Inflammatory macrophage (primary cell): ENCODE measurements around the gene RETREG1.
A peak's percentile ranks its signal among the peaks of the same experiment; 100 is the strongest.

Experiments
- DNase-seq, 2 donors: peaks; one replicate each; pipeline ENCODE4 v3.0.0-alpha.2; 2020 to 2022

RETREG1 gene

DNA sequence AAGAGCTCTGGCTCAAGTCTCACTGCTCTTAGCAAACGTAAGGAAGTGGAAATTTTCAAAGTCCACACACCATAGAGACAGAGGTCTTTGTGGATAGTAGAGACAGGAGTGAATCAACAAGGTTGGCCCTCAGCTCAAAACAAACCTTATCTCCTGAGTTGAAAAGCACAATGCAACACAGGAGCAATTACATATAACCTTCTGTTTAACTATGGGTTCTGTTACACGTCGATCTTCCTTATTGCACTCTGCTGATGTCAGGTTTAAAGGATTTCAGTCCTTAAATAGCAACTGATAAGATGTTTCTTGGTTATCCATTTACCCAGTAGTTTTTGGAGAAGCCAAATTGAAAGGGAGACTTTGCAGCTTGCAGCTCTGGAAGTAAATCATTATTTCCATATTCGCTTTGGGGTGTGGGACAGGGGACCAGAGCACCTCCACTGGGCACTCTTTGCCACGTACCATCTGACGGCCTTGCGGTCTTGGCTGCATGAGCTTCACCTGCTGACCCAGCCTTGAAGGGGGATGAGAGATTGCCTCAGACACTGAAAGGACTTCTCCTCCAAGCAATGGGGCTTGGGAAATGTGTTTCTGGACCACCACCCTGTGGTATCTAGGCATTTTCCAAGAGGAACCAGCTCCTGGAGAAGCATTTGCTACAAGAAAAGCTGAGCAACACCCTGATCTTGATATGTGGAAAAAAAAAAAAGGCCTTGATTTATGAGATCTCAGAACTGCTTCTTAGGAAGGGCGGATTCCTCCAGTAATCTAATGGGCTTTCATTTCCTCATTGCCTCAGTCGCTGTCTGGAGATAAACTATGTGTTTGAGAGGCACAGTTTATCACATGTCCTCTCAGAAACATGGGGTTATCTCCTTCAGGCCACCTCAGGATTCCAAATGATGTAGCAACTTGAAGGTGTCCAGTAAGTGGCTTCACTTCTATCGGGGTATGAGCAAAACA lies 95.0 kb downstream of the RETREG1 start:
- DNase-seq: no peak

DNA sequence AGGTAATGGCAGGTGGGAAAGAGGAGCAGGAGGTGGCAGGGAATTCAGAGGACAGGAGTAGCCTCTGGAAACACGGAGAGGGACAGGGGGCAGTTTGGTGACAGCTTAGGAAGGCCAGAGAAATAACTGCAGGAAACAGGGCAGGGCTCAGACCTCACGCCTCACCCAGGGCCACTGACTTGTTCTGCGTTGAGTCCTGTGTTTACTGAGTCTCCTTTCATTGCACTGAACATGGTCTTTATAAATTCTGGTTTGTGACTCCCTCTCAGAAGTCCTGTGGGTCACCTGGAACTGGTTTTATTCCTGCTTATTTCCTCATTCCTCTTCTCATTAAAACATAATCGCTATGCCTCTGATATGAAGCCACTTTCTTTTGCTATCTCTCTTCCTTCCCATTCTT lies 96.0 kb downstream of the RETREG1 start:
- no peak for DNase-seq

DNA sequence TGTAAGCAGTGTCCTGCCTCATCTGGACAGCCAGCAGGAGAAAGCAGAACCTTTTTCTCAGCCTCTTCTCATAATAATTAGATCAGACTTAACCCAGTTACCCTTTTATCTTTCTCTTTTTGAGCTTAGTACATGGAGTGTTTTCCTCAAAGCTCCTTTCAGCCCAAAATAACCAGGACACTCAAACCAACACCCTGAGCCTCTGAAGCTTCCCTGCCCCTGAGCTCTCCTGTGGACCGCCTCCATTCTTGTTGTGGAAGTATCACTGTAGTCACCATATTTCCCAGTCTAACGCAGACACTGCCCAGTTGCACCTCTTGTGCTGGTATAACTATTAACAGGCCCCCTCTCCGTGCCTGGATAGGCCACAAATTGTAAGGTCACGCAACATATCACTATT lies 97.4 kb downstream of the RETREG1 start:
- DNase-seq: no peak

GRCh38 chr5:16518606-16519005 lies 98.2 kb downstream of the RETREG1 start:
- DNase-seq: no peak

GRCh38 chr5:16515532-16515931 lies 101.3 kb downstream of the RETREG1 start:
- DNase-seq: no peak

- no peak for DNase-seq
Observed at GRCh38 chr5:16510098-16510497, 106.7 kb downstream of the RETREG1 start.

- peak; percentile 49 to 59 for DNase-seq
Observed at GRCh38 chr5:16508730-16509531, 107.9 kb downstream of the RETREG1 start.

DNA sequence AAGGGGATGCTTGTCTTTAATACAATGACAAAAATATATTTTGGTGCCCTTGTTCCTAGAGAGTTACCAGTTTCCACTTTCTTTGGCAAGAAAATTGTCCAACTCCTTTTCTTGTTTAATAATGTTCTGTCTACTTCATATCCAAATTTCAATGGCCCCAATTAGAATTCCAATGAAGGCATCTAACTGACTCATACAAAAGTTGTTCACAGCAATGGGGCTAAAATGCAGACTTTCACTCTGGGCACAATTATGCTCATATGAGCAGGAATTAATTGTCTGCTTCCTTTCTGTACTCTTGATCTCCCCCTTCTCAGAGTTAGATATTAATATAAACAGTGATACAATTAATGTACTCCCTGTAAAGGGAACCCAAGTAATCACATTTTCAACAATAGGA lies 109.1 kb downstream of the RETREG1 start:
- DNase-seq: no peak

- no peak for DNase-seq
Observed at GRCh38 chr5:16505904-16506303, 110.9 kb downstream of the RETREG1 start.

- no peak for DNase-seq
Observed at GRCh38 chr5:16505140-16505891, 111.5 kb downstream of the RETREG1 start.

DNA sequence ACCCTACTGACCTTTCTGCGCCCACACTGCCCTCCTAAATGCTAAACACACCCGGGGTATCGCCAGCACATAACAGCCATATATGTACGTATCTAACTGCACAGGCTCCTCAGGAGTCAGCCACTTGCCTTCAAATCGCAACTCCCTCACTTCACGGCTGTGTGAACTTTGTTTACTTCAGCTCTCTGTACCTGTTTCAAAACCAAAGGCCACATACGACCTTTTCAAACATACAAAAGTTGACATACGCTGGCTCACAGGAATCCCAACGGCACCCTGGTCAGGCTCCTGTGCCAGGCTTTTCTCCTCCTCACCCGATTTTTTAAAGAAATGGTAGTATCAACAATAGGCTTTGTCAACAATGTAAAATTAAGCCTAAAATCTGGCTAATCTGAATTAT lies 112.2 kb downstream of the RETREG1 start:
- no peak for DNase-seq

DNA sequence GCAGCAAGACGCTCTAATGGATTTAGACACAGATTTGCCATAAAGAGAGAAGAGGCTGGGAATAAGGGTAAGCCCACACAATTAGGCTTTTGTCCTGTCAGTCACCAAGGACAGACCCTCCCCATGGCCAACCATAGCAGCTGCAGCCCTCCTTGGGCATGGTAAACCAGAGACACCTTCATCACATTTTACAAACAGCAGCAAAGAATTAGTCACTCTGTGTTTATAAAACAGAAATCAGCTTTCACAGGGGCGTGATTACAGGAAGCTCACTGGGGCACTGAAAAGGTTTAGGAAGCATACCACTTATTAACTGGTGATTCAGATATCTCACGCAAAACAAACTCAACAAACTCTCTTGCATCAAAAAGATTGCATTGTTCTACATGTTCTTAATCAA lies 113.9 kb downstream of the RETREG1 start:
- no peak for DNase-seq

DNA sequence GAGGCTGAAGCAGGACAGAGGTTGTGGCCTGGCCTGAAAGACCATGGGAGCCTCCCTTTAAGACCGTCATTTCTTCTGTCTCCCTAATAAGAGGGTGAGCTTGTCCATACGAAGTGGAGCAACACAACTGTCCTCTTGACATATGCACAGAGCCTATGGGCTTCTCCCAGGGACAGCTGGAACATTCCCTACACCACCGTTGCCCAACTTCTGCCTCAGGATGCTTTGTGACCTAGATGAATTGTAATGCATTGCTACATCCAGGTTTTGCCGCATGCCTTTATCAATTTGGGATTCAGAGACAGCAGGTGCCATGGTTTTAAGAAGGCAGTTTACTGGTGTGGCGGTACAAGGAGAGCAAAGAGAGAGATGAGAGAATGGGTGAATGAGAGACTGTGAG lies 116.8 kb downstream of the RETREG1 start:
- DNase-seq: no peak

DNA sequence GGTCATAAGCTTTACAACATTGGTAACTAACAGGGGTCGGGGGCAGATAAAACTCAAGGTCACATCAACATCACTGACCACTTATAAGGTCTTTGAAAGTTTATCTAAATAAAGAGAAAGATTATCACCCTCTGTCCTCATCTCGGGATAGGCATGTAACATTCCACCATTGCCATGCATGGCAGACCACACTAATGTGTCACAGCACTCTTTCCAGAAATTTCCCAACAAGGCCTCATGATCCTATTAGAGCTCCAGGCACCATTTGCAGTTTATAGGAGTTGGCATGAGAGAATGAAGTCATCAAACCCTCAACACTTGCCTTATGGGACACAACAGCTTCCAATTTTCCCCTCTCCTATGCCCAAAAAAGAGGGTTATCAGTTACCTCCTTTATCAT lies 119.3 kb downstream of the RETREG1 start:
- no peak for DNase-seq

GRCh38 chr5:16493261-16493660 lies 123.5 kb downstream of the RETREG1 start:
- no peak for DNase-seq

GRCh38 chr5:16492398-16493140 lies 124.2 kb downstream of the RETREG1 start:
- DNase-seq: no peak

- no peak for DNase-seq
Observed at GRCh38 chr5:16490911-16491310, 125.9 kb downstream of the RETREG1 start.

DNA sequence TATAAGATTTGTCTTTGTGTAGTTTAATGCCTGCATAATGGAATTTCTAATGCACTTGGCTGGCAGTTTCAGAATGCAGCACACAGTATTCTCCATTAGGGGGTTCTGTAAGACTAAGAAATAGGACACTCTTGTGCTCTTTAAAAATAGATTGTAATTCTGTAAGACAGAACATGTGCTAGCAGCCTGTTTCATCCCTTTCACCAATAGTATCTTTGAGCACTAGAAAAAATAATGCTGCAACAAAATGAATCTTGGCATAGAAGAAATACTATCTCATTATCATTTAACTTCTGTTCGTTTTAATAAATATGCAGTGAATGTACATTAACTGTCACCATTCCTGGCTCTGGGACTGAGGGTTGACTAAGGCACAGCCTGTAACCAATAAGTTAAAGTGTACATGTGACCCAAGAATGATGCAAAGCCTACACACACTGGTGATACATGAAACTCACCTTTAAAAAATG lies 127.4 kb downstream of the RETREG1 start:
- DNase-seq: peak; percentile 31 to 35

GRCh38 chr5:16487456-16487855 lies 129.3 kb downstream of the RETREG1 start:
- DNase-seq: no peak

- peak in 1 of 2 donors; percentile 9 for DNase-seq
Observed at GRCh38 chr5:16486711-16487111, 130.1 kb downstream of the RETREG1 start.

DNA sequence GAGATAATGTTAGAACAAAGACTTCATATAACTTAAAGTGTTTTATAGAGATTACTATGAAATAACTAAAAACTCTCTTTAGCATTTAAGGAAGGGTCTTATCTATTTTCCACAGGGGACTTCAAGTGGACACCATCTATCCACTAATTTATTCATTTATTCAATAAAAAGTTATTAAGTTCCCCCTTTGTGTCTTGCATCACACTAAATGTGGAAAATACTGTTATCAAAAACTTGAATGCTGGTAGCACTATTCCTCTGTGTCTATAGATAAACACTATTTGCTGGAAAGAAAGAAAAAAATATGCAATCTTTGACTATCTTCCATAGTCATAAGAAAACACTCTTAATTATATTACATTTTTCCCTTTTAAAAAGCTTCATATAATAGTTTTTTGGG lies 131.1 kb downstream of the RETREG1 start:
- DNase-seq: no peak

DNA sequence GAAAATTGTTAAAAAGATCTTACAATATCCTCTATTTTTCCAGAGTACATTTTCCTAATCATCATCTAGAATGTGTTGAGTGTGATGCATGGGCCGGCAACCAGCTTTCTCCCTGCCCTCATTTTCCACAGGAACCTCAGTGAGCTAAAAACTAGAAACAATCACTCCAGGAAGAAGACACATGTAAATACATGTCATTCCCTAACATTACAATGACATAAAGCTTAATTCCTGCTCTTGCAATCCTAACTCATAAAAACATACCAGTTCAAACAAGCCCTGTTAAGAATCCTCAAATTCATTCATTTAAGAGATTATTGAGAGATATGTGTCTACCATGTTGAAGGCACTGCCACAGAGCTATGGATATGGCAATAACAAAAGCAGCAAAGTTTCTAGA lies 132.7 kb downstream of the RETREG1 start:
- DNase-seq: no peak
